ENCODE data around the gene KDM4C.

DNA sequence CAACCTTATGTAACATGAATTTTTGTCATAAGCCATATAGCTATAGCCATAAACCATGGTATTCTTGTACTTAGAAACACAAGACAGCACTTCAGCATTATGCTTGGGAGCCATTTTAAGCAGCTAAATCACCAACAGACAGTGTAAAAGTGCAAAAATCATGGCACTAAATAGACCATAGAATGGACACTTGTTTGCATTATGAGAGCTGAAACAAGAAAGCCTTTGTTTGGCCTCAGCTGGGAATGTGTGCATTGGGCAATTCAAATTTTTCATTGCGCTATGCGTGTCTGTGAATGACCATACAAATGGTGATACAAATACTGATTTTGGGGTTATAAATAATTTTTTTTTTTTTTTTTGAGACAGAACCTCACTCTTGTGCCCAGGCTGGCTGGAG, 23.7 kb downstream of the KDM4C start:
- TF ChIP-seq, protein P1, sequence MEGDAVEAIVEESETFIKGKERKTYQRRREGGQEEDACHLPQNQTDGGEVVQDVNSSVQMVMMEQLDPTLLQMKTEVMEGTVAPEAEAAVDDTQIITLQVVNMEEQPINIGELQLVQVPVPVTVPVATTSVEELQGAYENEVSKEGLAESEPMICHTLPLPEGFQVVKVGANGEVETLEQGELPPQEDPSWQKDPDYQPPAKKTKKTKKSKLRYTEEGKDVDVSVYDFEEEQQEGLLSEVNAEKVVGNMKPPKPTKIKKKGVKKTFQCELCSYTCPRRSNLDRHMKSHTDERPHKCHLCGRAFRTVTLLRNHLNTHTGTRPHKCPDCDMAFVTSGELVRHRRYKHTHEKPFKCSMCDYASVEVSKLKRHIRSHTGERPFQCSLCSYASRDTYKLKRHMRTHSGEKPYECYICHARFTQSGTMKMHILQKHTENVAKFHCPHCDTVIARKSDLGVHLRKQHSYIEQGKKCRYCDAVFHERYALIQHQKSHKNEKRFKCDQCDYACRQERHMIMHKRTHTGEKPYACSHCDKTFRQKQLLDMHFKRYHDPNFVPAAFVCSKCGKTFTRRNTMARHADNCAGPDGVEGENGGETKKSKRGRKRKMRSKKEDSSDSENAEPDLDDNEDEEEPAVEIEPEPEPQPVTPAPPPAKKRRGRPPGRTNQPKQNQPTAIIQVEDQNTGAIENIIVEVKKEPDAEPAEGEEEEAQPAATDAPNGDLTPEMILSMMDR (IDR thresholded peaks at IDR 0.05) = no peak
- TF ChIP-seq POLR2A (IDR thresholded peaks at IDR 0.05) = no peak
